DMS153 treated with DMSO at 0.1 percent for 48 hours (cell line): ENCODE data around the gene AHR.

Experiments used
- DNase-seq: peaks from one replicate; lab custom pipeline; 2025; ENCODE audit not compliant: unreplicated experiment; lab: John Stamatoyannopoulos, UW

The AHR gene

DNA sequence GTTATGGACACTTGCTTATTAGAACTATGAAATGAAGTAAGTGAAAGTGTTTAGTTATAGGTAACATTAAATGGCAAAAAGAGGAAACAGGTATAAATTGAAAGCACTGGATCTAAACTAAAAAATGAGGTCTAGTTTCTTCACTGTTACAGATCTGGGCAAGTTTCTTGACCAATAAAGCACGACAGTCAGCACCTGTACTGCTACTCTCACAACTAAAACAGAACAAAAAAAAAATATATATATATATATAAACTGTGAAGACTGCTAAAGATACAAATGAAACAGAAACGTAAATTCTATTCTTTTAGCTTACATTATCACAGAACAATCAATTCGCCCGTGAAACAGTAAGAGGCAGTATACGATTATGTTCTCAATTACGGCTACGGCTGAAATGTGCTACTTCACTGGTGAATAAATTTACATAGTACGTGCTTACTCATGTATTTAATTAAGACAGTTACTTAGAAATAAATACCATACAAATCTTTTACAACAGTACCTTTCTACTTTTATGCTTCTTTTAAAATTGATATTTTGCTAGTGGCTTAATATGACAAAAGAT is 4.2 kb downstream of the AHR start:
- DNase-seq = peak; percentile 69

DNA sequence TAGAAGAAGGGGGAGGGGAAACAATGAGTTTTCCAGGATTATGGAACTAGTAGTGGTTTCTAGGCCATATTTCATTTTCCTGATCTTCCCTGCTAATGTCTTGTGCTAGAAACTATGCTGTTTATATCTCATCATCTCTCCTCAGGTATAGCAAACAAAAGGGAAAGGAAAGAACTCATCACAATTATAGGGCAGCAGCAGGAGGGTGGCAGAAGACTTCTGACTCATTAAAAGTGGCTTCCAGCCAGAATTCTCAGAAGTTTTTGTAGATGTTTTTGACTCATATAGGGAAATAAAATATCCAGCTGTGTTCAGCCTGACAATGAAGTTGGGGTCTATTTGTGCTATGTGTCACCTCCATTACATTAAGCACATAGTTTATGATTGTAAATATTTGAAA is 6.5 kb downstream of the AHR start:
- no peak for DNase-seq

DNA sequence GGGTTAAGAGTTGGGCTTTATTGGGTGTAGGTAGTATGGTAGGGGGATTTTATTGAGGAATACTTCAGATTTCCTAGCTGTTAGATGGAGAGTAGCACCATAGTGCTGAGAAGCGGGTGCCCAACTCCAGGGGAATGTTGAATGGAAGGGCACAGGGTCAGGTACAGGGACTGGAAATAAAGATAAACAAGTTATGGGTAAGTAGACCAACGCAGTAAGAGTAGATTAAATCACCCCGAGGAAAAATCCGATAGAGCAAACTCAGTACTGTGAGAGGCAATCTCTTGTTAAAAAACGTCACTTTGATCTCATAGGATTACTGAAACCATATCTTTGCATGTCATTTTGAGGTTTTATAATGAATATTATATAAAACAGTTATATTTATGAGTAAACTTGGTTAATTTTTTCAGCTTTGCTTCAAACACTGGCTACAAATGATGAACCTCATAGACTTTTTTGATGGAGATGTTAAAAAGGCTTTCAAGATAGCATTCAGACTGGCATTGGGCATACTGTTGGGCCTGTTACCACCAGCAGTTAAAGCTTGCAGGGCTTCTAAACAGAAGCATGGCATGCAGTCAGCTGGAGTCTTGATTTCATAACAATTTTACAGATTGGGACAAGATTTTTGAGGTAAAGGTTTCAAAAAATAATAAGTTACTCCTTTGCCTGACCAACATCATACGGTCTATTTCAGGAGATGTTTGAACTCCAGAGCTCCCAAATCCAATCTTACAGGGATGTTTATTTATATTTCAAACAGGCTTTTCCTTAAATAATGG is 7.1 kb downstream of the AHR start:
- DNase-seq = no peak

DNA sequence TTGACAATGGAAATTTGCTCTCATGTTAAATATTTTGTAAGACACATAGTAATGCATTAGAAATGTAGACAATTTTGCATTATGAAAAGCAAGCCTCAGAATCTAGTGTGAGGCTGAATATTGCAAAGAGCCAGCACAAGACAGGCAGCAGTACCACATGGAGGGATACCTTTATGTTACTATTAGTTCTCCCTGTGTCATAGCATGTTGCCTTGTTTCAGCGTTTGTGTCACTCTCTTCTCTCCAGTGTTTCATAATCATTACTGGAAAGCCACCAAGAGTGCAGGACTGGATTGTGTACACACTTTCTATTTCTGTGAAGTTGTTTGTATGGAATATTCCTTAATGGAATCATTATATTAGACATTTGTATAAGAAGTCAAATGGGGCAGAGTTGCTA is 8.5 kb downstream of the AHR start:
- no peak for DNase-seq

DNA sequence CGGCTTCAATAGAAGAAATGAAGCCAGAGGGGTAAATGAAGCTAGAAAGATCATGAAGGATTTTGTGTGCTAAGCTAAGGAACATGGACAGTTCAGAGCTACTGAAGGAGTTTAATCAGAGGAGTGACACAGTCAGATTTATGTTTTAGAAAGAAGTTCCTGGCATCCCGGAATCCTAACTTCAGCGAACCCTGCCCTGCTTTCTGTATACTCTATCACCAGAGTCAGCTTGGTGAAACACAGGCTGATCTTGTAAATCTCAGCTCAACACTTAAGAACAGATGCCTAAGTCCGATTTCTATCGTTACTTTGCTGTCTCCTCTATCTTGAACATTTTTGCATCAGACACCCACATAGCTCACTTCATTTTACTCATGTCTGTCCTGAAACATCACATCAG is 9.1 kb downstream of the AHR start:
- DNase-seq = no peak

DNA sequence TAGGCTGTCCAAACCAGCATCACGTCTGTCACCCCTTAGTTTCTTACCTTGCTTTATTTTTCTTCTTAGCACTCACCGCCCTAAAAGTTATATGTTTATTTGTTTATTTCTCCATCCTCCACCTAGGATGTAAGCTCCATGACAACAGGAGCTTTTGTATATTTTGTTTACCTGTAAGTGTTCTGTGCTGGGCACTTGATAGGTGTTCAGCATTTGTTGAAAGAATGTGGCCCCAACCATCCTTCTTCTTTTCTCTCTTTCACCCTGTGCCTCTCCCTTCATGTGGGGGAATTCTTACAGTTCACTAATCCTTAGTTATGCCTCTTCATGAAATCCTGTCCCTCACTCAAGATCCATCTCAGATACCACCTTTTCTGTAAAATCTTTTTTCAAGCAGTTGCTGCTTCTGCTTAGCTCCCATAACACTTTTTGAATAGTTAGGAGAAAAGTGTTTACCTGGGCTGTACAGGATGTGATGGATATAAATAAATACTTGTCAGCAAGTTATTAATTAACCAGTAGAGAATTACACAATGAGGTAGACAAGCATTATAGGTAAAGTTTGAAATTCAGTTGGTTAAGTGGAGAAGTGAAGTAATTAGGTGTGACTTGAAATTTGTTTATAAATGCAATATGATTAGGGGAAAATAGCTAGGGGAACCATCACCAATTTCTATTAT is 9.7 kb downstream of the AHR start:
- no peak for DNase-seq

DNA sequence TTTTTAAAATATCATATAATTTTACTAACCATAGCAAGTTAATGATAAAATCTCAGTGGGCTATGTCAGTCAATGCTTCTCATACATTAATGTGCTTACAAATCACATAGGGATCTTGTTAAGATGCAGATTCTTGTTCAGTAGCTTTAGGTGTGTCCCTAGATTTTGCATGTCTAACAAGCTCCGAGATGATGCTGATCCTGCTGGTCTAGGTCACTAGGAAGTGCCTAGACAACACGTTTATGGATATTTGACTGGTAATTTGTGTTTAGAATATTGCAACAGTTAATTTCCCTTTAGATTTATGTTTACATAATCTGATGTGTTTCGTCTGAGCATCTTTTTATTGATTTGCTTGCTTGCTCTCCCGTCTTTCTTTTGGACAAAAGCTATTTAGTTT is 12.7 kb downstream of the AHR start:
- DNase-seq = no peak

DNA sequence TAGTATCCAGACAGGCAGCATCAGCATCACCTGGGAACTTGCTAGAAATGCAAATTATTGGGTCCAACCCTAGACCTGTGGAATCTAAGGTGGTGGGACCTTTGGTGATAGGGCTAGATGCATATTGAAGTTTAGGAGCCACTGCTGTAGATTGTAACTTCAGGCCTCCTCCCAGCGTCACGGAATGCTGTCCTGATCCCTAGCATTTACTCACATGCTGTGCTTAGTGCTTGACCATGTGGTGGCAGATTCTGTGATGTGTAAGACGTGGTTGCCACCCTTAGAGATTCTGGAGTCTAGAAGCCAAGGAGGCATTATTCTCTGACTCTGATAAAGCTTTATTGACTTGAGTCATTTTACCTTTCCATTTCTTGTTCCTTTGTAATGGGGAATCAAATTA is 13.5 kb downstream of the AHR start:
- no peak for DNase-seq

DNA sequence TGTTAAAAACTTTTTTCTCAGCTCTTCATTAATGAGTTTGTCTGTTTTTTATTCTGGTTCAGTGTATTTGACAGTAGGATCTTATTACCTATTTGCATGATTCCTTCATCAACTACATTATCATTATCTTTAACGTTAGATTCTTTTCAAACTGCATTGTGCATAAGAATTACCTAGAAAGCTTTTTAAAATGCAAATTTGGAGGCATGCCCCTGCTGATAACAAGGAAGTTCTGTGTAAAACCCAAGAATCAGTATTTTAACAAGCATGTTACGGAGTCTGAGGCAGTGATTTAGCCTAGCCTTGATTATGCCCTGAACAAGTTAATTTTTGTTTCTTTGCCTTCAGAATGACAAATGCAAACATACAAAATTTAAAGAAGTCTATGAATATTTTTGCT is 14.2 kb downstream of the AHR start:
- DNase-seq = no peak

DNA sequence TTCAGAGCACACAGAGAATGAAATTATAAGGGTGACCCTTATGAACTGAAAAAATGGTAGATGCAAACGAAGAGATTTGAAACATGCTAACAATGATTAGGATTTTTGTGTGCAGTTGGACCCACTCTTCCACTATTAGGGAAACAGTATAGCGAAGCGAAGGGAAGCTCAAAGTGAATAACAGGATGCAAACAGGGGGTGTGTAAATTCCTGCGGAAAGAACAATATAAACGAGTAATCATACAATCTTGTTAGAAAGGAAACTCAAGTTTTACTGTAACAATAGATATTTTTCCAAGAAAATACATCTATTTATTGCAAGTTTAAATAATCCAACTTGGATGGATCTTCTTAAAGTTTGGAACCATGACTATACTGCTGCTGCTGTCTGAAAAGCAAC is 14.7 kb downstream of the AHR start:
- no peak for DNase-seq

DNA sequence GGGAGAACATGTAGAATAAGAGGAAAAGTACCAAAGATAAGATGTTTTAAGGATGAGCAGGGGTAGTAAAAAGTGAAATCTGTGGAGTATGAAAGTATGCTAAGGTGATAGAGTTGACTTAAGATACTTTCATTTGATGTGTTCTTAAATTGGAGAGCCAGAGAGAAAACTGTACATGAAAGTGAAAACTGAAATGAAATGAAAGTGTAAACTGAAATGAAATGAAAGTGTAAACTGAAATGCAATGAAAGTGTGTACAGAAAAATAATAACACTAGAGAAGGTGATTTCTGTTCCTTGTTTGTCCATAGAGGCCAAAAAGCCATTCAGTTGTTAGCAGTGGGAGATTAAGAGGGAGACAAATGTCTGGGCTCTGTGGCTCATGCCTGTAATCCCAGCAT is 17.5 kb downstream of the AHR start:
- DNase-seq = no peak

DNA sequence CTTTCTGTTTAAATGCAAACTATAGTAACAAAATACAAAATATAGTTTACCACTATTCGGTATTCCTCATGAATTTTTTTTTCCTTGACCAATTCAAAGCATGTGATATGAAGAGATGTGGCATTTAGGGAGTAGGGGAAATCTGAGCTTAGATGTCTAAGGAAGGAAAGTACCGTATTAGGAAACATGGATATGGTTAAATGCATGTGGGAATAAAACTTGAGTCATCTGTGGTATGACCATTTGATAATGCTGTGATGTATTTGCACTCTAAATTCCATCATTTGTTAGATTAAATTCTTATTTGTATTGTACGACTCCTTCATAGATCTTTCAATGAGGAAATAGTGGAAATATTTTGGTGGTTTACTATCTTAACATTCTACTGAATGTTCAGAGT is 19.7 kb downstream of the AHR start:
- no peak for DNase-seq

DNA sequence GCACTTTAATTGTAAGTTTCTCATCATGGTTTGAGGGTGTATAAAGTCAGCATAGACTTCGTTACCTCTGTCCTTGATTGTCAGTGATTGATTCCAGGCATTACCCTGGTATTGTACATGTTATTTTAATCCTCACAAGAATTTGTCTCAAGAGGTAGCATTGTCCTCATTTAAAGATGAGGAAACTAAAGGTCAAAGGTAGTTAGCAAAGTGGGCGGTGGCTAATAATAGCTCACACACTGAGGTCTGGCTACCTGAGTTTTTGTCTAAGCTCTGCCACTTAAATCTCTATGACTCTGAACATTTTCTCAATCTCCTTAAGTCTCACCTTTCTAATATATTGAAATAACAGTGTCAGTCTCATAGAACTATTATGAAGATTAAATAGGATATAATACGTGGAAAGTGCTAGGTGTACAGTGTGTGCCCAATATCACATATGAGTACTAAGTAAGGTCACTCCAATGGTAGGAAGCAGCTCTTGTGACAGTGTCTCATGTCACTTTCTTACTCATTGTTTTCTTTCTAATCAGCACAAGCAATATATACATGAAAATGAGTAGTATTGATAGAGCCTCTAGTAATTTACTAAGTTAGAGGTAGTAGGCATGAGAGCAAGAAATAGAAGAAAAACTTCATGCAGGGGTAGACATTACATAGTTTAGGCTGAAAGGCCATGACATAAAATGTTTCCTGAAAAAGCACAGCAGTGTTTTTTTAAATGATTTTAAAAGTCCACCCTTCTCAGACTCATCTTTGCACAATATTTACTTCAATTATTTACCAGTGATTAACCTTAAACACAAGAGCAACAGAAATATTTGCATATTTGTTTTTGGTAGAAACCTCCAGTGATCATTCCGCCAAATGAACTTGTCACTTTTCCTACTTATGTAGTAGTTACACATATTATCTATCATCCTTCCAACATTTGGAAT is 21.0 kb downstream of the AHR start:
- DNase-seq = no peak

DNA sequence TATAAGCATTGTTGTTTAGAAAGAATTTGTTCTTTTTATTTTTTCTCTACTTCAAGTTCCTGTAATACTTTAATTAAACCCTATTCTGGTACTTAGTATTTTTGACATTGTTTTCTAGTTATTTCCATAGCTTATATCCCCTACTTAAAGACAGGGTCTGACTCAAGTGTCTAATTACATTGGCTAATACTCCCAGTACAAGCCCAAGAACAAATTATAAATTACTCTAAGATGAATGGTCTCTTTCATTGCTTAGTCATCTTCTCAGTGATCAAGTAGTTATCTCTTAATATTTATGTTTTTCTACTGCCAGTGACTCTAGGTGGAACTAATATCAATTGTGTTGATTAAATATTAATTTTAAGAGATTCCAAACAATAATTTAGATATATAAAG is 21.6 kb downstream of the AHR start:
- DNase-seq = no peak

DNA sequence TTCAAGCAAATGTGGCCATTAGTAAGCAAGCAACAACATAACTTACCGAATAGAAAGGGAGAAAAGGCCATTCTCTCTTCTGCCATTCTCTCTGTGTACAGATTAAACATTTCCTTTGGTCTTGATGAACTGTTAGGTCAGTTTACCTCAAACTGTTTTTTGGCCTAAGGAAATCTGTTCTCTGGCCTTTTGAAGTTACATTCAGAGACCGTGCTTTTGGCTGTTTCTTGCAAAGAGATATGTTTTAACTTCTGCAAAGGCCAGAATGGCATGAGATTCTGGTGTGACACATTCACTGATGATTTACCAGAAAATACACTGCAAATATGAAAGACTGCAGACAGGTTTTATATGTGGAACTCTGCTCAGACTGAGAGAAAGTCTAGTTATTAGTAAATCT is 22.2 kb downstream of the AHR start:
- no peak for DNase-seq

DNA sequence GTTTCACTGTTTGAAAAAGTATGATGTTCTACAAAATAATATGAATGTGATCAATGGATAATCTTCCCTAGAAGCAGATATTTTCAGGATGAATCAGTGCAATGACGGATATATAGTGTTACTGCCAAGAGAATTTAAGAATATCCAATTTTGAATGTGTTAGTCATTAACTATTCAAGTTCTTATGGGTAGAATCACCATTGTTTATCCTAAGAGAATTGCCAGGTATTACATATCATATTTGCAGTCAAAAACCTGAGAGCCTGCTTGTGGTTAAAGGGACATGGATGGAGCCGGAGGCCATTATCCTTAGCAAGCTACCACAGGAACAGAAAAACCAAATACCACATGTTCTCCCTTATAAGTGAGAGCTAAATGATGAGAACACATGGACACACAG is 26.9 kb downstream of the AHR start:
- DNase-seq = no peak

DNA sequence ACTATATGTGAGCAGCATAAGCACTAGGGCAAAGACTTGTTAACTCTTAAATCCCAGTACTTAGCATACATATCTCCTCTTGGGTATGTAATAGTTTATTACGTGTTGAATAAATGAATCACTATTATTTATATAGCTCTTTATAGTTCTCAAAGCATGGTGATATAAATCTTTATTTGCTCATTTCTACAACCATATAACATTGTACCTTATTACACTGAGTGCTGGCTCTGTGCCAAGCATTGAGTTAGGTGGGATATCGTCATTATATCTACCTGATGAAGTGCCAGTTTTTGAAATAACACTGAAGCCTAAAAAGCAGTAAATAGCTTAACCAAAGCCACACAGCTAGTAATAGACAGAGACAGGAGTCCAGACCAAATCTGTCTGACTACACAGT is 27.9 kb downstream of the AHR start:
- no peak for DNase-seq

DNA sequence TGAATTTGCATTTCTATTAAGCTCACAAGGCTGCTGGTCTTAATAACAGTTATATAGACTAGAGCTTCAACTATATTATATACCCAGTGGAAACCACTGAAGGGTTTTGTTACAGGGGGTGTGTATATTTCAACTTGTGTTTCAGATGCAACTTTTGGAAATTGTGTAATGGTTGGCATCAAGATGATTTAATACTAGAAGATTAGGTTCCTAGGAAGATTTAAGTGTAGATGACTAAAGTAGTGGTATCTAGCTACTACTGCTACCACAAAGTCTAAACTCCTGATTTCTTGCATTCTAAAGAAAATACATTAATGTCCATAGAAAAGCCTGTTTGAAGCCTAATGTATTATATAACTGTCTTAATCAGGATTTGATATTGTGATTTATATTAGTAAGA is 30.2 kb downstream of the AHR start:
- no peak for DNase-seq

DNA sequence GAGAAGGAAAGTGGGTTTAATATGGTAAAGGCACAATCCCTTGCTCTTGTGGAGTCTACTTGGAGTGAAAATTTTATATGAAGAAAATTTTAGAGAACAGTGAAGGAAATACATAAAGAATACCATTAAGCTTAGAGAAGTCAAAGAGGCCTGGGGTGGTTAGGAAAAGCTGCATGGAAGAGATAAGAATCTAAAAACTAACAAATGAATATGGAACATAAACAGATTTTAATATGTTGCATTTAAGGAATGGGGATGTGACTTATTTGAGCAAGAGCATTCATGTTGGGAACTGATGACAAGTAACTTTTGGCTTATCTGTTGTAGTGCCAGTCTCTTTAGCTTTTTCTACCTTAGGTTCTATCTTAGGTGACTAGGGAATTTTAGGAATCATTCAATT is 31.0 kb downstream of the AHR start:
- no peak for DNase-seq

DNA sequence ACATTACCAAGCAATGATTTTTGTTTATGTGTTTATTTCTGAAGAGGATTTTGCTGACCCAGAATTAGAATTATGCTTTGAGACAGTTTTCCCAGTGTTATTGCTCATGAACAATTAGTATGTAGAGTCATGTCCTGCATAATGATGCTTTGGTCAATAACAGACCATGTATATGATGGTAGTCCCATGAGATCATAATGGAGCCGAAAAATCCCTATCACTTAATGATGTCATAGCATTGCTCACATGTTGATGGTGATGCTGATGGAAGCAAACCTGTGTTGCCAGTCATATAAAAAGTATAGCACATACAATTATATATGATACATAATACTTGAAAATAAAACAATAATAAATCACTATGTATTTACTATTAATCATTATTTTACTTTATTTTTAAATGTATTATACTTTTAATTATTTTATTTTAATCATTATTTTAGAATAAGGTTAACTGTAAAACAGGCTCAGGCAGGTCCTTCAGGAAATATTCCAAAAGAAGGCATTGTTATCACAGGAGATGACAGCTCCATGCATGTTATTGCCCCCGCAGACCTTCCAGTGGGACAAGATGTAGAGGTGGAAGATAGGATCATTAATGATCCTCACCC is 33.5 kb downstream of the AHR start:
- DNase-seq = no peak

DNA sequence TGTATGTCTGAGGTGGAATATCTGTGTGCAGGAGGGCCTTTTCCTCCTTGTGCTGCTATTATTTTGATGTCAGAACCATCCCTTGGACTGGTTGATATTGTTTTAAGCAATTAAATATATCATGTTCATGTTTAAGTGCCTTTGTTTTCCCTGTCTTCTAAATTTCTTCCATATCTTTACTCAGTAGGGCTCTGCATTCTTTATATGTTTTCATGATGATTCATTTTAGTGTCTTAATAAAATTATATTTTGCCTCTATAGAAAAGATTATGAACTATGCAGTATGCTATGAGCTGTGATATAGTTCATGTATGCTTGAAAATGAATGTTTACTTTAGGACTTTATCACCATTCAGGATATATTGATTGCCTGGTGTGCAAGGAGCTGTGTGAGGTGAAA is 34.8 kb downstream of the AHR start:
- DNase-seq = no peak
